Activated T-helper 17 cell treated with anti-CD3 and anti-CD28 coated beads, Interleukin-2, amount 50 U/mL, for 72 hours (primary cell): Measurements from ENCODE around the gene REEP3. TPM values are rescaled to one million over a fixed set of nuclear protein-coding genes. Genes with fewer than 3 reads are reported as not detected.

Source experiments
- ATAC-seq: fragments of 150-1000 bp; cut with Tn5 transposase; replicated peaks from 2 replicates; pipeline ENCODE4 v1.10.0; 2021; ENCODE audit warnings: mild to moderate bottlenecking, moderate library complexity
- H3K27ac Mint-ChIP-seq: one replicate; pipeline ENCODE4 v1.8.0; 2022; ENCODE audit warnings: mixed read lengths
- H3K27me3 Mint-ChIP-seq: one replicate; pipeline ENCODE4 v1.8.0; 2022; ENCODE audit warnings: mixed read lengths
- H3K36me3 Mint-ChIP-seq: one replicate; pipeline ENCODE4 v1.8.0; 2022; ENCODE audit warnings: low read depth, mild to moderate bottlenecking, mixed read lengths
- H3K4me1 Mint-ChIP-seq: one replicate; pipeline ENCODE4 v1.8.0; 2022; ENCODE audit warnings: mixed read lengths
- H3K4me3 Mint-ChIP-seq: one replicate; pipeline ENCODE4 v1.8.0; 2022; ENCODE audit warnings: mild to moderate bottlenecking, mixed read lengths
- H3K9me3 Mint-ChIP-seq: one replicate; pipeline ENCODE4 v1.8.0; 2022; ENCODE audit warnings: mixed read lengths
- total RNA-seq, 2 donors: library from RNA; stranded (reverse); gene quantifications; one replicate each; pipeline ENCODE4 v1.2.3, GENCODE V29; 2022

Gene REEP3
- total RNA-seq, 2 donors from 2014 or later: 18.5 to 20.0 TPM

- Mint-ChIP-seq H3K27ac (peak overlapping the region; percentile 76), H3K4me3 (peak overlapping the region; percentile 80), H3K36me3 (no peaks in the 10 kb centered on the region), H3K9me3 (no peaks in the 10 kb centered on the region), H3K27me3 (no peaks in the 10 kb centered on the region), H3K4me1 (peaks cover 12% of the 10 kb centered on the region)
- no peak for ATAC-seq
Measured at GRCh38 chr10:63630931-63631680, 109.9 kb downstream of the REEP3 start.

- H3K4me1 Mint-ChIP-seq: peaks cover 12% of the 10 kb centered on the region
- H3K36me3 Mint-ChIP-seq: no peaks in the 10 kb centered on the region
- no peak for ATAC-seq
- no peaks in the 10 kb centered on the region for H3K27me3 Mint-ChIP-seq
- H3K27ac Mint-ChIP-seq: no peak overlapping the region
- no peaks in the 10 kb centered on the region for H3K9me3 Mint-ChIP-seq
- peak overlapping the region; percentile 80 for H3K4me3 Mint-ChIP-seq
Measured at GRCh38 chr10:63631991-63632390, 110.8 kb downstream of the REEP3 start.

- no peak overlapping the region for H3K27ac Mint-ChIP-seq
- no peaks in the 10 kb centered on the region for H3K9me3 Mint-ChIP-seq
- no peak for ATAC-seq
- H3K4me3 Mint-ChIP-seq: no peak overlapping the region
- H3K27me3 Mint-ChIP-seq: no peaks in the 10 kb centered on the region
- H3K4me1 Mint-ChIP-seq: peaks cover 4% of the 10 kb centered on the region
- no peaks in the 10 kb centered on the region for H3K36me3 Mint-ChIP-seq
Measured at GRCh38 chr10:63633677-63634487, 112.7 kb downstream of the REEP3 start.

- H3K36me3 Mint-ChIP-seq: no peaks in the 10 kb centered on the region
- H3K4me1 Mint-ChIP-seq: no peaks in the 10 kb centered on the region
- no peak overlapping the region for H3K4me3 Mint-ChIP-seq
- no peak overlapping the region for H3K27ac Mint-ChIP-seq
- no peaks in the 10 kb centered on the region for H3K9me3 Mint-ChIP-seq
- H3K27me3 Mint-ChIP-seq: no peaks in the 10 kb centered on the region
- ATAC-seq: no peak
Measured at GRCh38 chr10:63634488-63635065, 113.4 kb downstream of the REEP3 start.

- Mint-ChIP-seq H3K9me3 (no peaks in the 10 kb centered on the region), H3K36me3 (no peaks in the 10 kb centered on the region), H3K4me1 (no peaks in the 10 kb centered on the region), H3K27me3 (no peaks in the 10 kb centered on the region), H3K27ac (no peak overlapping the region), H3K4me3 (no peak overlapping the region)
- no peak for ATAC-seq
Measured at GRCh38 chr10:63636812-63637211, 115.6 kb downstream of the REEP3 start.

GRCh38 chr10:63637901-63638327 lies 116.7 kb downstream of the REEP3 start:
- Mint-ChIP-seq H3K9me3 (no peaks in the 10 kb centered on the region), H3K27ac (no peak overlapping the region), H3K36me3 (no peaks in the 10 kb centered on the region), H3K27me3 (no peaks in the 10 kb centered on the region), H3K4me1 (no peaks in the 10 kb centered on the region), H3K4me3 (no peak overlapping the region)
- no peak for ATAC-seq

- no peak for ATAC-seq
- Mint-ChIP-seq H3K4me1 (no peaks in the 10 kb centered on the region), H3K27me3 (no peaks in the 10 kb centered on the region), H3K9me3 (no peaks in the 10 kb centered on the region), H3K36me3 (no peaks in the 10 kb centered on the region), H3K4me3 (no peak overlapping the region), H3K27ac (no peak overlapping the region)
Measured at GRCh38 chr10:63641366-63641765, 120.2 kb downstream of the REEP3 start.

- no peak overlapping the region for H3K27ac Mint-ChIP-seq
- no peaks in the 10 kb centered on the region for H3K27me3 Mint-ChIP-seq
- H3K4me3 Mint-ChIP-seq: no peak overlapping the region
- ATAC-seq: no peak
- H3K9me3 Mint-ChIP-seq: no peaks in the 10 kb centered on the region
- no peaks in the 10 kb centered on the region for H3K4me1 Mint-ChIP-seq
- H3K36me3 Mint-ChIP-seq: no peaks in the 10 kb centered on the region
Measured at GRCh38 chr10:63641799-63642198, 120.6 kb downstream of the REEP3 start.

GRCh38 chr10:63642808-63643207 lies 121.6 kb downstream of the REEP3 start:
- Mint-ChIP-seq H3K9me3 (no peaks in the 10 kb centered on the region), H3K36me3 (no peaks in the 10 kb centered on the region), H3K27me3 (no peaks in the 10 kb centered on the region), H3K4me1 (no peaks in the 10 kb centered on the region), H3K4me3 (no peak overlapping the region), H3K27ac (no peak overlapping the region)
- no peak for ATAC-seq

- no peaks in the 10 kb centered on the region for H3K9me3 Mint-ChIP-seq
- no peaks in the 10 kb centered on the region for H3K36me3 Mint-ChIP-seq
- ATAC-seq: peak; percentile 42
- H3K27ac Mint-ChIP-seq: no peak overlapping the region
- H3K4me1 Mint-ChIP-seq: no peaks in the 10 kb centered on the region
- no peak overlapping the region for H3K4me3 Mint-ChIP-seq
- no peaks in the 10 kb centered on the region for H3K27me3 Mint-ChIP-seq
Measured at GRCh38 chr10:63644418-63645142, 123.4 kb downstream of the REEP3 start.

GRCh38 chr10:63645195-63645594 lies 124.0 kb downstream of the REEP3 start:
- no peak overlapping the region for H3K4me3 Mint-ChIP-seq
- no peaks in the 10 kb centered on the region for H3K4me1 Mint-ChIP-seq
- ATAC-seq: peak; percentile 52
- H3K27ac Mint-ChIP-seq: no peak overlapping the region
- no peaks in the 10 kb centered on the region for H3K9me3 Mint-ChIP-seq
- H3K27me3 Mint-ChIP-seq: no peaks in the 10 kb centered on the region
- no peaks in the 10 kb centered on the region for H3K36me3 Mint-ChIP-seq

- Mint-ChIP-seq H3K4me1 (no peaks in the 10 kb centered on the region), H3K4me3 (no peak overlapping the region)
- ATAC-seq: no peak
Measured at GRCh38 chr10:63646491-63646890, 125.3 kb downstream of the REEP3 start.

GRCh38 chr10:63651864-63652263 lies 130.7 kb downstream of the REEP3 start:
- H3K27ac Mint-ChIP-seq: no peak overlapping the region
- H3K36me3 Mint-ChIP-seq: no peaks in the 10 kb centered on the region
- ATAC-seq: no peak
- H3K4me3 Mint-ChIP-seq: no peak overlapping the region
- H3K27me3 Mint-ChIP-seq: no peaks in the 10 kb centered on the region
- H3K4me1 Mint-ChIP-seq: no peaks in the 10 kb centered on the region
- H3K9me3 Mint-ChIP-seq: no peaks in the 10 kb centered on the region

More at GRCh38 chr10:63646491-63646890, 125.3 kb downstream of the REEP3 start:
- no peaks in the 10 kb centered on the region for H3K9me3 Mint-ChIP-seq
- H3K27ac Mint-ChIP-seq: no peak overlapping the region
- H3K27me3 Mint-ChIP-seq: no peaks in the 10 kb centered on the region
- no peaks in the 10 kb centered on the region for H3K36me3 Mint-ChIP-seq

GRCh38 chr10:63653747-63654146 lies 132.5 kb downstream of the REEP3 start:
- no peaks in the 10 kb centered on the region for H3K4me1 Mint-ChIP-seq
- H3K27me3 Mint-ChIP-seq: no peaks in the 10 kb centered on the region
- no peaks in the 10 kb centered on the region for H3K36me3 Mint-ChIP-seq
- H3K4me3 Mint-ChIP-seq: no peak overlapping the region
- no peak overlapping the region for H3K27ac Mint-ChIP-seq
- no peaks in the 10 kb centered on the region for H3K9me3 Mint-ChIP-seq
- no peak for ATAC-seq
